KG1 (cell line): ENCODE data around the gene F2R.
"Not testable (repeated sequence)": the region's sequence is repeated elsewhere in the genome, so short reads cannot be mapped to it uniquely, and the experiment has no call there.

Experiments
- DNase-seq: peaks from one replicate; lab custom pipeline; 2025; lab: John Stamatoyannopoulos, UW

F2R gene

GRCh38 chr5:76720988-76721569, 5.2 kb downstream of the F2R start:
- DNase-seq = no peak

DNA sequence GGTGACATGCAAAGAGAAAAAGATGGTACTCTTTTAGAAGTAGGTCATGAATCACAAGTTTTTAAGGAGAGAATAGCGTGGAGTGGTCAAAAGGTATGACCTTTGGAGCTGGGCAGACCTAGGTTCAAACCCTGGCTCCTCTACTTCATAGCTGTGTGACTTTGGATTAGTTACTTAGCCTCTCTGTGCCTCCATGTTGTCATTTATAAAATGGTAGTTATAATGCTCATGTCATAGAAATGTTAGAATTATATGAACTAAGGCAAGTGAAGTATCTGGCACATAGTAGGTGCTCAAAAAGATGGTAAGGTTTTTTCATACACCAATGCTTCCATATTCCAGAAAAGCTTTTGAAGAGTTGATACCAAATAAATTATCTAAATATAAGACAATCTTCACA, 7.3 kb downstream of the F2R start:
- DNase-seq = no peak

DNA sequence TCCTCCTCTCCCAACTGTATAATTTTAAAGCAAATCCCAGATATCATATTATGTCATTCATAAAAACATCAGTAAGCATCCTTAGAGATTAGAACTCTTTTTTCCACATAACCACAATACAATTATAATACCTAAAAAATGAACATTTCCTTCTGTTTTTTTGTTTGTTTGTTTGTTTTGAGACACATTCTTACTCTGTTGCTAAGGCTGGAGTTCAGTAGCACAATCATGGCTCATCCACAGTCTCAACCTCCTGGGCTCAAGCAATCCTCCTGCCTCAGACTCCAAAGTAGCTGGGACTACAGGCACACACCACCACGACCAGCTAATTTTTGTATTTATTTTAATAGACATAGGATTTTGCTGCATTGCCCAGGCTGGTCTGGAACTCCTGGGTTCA, 8.0 kb downstream of the F2R start:
- no peak for DNase-seq

GRCh38 chr5:76724871-76725270, 8.9 kb downstream of the F2R start:
- no peak for DNase-seq

DNA sequence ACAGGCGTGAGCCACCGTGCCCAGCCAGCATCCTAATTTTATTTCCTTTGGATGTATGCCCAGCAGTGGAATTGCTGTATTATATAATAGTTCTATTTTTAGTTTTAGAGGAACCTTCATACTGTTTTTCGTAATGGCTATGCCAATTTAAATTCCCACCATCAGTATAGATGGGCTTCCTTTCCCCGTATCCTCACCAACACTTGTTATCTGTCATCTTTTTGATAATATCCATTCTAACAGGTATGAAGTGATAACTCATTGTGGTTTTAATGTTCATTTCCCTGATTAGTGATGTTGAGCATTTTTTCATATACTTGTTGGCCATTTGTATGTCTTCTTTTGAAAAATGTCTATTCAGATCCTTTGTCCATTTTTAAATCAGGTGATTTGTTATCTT, 13.0 kb downstream of the F2R start:
- DNase-seq = no peak

DNA sequence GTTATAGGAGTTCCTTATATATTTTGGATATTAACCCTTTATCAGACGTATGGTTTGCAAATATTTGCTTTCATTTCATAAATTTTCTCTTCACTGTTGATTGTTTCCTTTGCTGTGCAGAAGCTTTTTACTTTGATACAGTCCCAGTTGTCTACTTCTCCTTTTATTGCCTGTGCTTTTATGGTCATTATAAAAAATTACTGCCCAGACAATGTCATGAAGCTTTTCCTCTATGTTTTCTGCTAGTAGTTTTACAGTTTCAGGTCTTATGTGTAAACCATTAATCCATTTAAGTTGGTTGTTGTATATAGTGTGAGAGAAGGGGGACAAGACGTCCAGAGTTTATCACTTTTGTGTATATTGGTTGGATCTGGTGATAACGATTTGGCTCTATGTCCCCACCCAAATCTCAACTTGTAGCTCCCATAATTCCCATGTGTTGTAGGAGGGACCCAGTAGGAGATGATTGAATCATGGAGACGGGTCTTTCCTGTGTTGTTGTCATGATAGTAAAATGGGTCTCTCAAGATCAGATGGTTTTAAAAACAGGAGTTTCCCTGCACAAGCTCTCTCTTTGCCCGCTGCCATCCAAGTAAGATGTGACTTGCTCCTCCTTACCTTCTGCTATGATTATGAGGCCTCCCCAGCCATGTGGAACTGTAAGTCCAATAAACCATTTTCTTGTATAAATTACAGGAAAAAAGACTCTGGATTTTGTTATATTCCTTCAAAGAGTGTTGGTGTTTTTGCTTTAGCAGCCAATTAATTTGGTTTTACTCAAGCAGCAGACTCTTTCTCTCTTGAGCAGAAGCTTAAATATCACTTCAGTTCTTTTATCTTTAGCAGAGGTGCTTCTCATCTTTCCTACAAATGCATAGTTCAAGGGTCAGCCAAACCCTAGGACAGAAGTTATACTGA, 13.7 kb downstream of the F2R start:
- no peak for DNase-seq

GRCh38 chr5:76732405-76733048, 16.6 kb downstream of the F2R start:
- no peak for DNase-seq

DNA sequence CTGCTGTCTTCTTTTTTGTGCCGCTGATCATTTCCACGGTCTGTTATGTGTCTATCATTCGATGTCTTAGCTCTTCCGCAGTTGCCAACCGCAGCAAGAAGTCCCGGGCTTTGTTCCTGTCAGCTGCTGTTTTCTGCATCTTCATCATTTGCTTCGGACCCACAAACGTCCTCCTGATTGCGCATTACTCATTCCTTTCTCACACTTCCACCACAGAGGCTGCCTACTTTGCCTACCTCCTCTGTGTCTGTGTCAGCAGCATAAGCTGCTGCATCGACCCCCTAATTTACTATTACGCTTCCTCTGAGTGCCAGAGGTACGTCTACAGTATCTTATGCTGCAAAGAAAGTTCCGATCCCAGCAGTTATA, 17.1 kb downstream of the F2R start:
- no peak for DNase-seq

GRCh38 chr5:76735762-76736545, 20.0 kb downstream of the F2R start:
- no peak for DNase-seq

DNA sequence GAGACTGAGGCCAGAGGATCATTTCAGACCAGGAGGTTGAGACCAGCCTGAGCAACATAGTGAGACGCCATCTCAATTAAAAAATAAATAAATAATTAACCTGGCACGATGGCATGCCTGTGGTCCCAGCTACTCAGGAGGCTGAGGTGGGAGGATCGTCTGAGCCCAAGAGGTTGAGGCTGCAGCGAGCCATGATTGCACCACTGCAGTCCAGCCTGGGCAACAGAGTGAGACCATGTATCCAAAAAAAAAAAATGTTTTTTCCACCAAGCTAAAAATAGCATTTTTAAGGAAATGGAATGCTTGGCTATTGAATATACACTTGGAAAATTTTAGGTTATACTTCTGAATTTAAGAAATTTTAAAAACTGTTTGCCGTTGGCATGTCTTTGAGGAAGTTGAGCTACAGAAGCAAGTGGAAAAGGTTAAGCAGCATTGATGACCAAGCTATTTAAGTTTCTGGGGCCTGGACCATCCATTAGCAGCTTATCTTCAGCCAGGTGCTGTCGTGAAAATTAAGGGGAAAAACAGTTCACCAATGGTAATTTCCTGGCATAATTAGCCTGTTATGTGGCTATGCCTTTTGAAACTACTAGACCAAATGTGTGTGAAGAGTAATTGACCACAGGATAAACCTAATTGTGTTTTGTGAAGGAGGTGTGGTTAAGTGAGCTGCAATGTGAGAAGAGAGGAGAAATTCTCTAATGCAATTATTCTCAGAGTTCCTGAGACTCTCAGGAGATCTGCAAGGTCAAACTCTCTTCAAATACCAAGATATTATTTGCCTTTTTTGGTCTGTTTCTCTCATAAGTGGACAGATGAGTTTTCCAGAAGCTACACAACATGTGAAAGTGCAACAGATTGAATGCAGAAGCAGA, 21.0 kb downstream of the F2R start:
- DNase-seq = no peak

GRCh38 chr5:76737846-76738245, 21.9 kb downstream of the F2R start:
- DNase-seq = no peak

GRCh38 chr5:76741506-76741905, 25.6 kb downstream of the F2R start:
- not testable (repeated sequence) for DNase-seq

GRCh38 chr5:76742583-76742982, 26.7 kb downstream of the F2R start:
- no peak for DNase-seq

GRCh38 chr5:76744632-76745031, 28.7 kb downstream of the F2R start:
- no peak for DNase-seq

DNA sequence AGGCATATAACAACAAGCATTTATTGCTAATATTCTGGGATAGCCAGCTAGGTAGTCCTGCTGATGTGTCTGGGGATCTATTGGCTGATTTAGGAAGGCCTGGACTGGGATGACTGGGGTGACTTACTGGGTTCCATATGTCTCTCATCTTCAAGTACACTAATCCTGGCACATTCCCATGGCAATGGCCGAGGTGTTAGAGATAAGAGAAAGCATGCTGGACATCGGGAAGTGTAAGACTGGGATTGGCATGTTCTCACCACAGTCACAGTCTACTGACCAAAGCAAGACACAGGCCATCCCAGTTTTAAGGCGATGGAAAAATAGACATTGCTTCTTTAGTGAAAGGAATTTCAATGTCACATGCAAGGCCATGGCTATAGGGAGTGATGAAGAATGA, 29.7 kb downstream of the F2R start:
- DNase-seq = no peak

DNA sequence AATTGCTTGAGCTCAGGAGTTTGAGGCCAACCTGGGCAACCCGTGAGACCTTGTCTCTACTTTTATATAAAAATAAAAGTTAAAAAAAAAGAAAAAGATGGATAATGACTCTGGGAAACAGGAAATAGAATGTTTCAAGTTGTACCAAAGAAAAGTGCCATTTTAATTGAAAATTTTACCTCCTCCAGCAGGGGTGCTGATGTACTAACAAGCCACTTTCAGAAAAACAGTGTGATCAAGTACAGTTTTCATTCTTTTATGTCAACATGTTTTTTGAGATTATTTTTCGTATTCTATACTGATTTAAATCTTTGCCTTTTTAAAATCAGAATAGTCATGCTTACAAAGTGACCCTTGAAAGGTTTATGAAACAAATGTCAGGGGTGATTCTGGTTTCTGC, 30.8 kb downstream of the F2R start:
- DNase-seq = no peak

- DNase-seq = no peak
Observed at GRCh38 chr5:76747706-76748105, 31.8 kb downstream of the F2R start.

GRCh38 chr5:76751291-76751690, 35.4 kb downstream of the F2R start:
- no peak for DNase-seq

DNA sequence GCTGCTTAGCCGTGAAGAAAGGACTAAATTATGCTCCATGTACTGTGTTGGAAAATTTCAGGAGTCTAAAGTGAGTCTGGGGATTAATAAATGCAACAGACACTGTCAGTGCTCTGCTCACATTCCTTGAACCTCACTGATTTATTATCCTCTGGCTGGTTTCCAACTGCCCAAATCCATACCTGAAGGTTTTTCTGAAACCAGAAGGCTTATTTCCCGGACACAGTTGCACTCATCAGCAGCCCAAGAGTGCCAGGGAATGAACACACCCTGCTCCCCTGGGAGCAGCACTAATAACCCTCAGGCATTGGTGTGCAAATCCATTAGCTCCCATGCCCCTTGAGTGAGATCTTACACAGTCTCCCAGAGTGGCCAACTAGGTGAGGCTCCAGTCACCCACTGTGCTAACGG, 38.7 kb downstream of the F2R start:
- DNase-seq = no peak

DNA sequence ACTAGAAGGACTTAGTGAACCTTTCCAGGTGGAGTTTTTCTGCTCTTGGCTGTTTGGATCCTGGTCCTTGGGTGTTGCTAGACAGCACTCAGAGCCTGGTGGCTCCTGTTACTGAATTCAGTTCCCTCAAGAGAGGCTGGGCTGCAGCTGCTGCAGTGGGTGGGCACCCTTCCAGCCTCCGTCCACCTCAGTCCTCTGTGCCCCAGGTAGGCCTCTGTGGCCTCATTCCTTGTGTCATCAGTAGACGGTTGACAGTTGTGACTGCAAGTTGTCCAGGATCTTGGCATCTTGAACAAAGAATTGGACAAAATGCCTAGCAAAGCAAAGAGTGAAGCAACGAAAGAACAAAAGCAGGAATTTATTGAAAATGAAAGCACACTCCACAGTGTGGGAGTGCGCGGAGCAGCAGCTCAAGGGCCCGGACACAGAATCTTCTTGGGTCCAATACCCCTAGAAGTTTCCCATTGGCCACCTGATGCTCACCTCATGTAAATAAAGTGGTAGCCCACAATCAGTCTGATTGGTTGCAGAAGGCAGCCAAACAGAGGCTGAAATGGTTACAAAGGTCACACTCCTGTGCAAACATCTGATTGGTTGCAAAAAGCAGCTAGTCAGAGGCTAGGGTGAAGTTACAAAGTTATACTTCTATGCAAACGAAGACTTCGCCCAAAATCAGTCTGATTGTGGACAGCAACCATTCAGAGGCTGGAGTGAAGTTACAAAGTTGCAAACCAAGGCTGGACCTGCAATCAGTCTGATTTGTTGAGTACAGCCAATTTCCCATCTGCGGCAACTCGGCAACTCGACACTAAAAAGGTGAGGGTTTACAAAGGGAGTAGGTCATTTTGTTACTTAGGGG, 40.1 kb downstream of the F2R start:
- DNase-seq = no peak
